ENCODE results near the gene PKIB.

DNA sequence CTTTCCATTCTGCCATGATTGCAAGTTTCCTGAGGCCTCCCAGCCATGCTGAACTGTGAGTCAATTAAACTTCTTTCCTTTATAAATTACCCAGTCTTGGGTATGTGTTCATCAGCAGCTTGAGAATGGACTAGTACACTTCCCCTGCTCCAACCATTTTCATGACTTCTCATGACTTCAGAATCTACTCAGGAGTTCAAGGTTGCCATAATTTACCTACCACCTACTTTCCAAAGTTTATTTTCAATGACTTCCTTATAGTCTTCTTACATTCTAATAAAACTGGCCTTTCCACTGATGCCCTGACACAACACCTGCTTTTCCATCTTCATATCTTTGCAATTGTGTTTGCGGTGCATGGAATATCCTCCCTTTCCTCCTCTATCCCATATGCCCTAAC, 31.2 kb upstream of the PKIB start:
- TF ChIP-seq SUZ12 (IDR thresholded peaks at IDR 0.05; ENCODE audit: extremely low read depth, insufficient read depth, insufficient read length) (no peak), YY1 (IDR thresholded peaks at IDR 0.05; ENCODE audit: insufficient read depth, insufficient read length) (no peak), ZNF274 (IDR thresholded peaks at IDR 0.05; ENCODE audit: low read depth, low read length) (no peak)

Data from NT2/D1 (cell line).